ENCODE results near the gene OGFOD2. TPM values are rescaled to one million over a fixed set of nuclear protein-coding genes. Genes with fewer than 3 reads are reported as not detected.

The OGFOD2 gene
- total RNA-seq, 4 donors from 2014 or later, result 7.2 to 19.8 (median 13.4) TPM

DNA sequence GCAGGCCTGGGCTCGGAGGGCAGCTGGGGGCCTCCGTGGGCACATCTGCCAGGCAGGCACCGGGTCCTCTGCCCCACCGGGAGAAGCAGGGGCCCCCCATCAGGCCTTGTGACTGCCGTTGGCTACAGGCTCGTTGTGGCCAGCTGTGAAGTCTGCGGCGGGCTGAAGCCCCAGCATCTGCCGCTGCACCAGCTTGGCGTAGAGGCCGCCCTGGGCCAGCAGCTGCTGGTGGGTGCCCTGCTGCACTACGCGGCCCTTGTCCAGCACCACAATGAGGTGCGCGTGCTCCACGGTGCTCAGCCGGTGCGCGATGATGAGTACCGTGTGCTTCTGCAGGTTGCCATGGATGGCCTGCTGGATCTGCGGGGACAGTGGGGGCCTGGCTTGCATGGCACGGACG lies 45.2 kb upstream of the OGFOD2 start:
- H3K36me3 ChIP-seq, result peaks cover 0 to 42% (median 0%) of the 10 kb centered on the region in 3 donors
- TF ChIP-seq, protein P1, sequence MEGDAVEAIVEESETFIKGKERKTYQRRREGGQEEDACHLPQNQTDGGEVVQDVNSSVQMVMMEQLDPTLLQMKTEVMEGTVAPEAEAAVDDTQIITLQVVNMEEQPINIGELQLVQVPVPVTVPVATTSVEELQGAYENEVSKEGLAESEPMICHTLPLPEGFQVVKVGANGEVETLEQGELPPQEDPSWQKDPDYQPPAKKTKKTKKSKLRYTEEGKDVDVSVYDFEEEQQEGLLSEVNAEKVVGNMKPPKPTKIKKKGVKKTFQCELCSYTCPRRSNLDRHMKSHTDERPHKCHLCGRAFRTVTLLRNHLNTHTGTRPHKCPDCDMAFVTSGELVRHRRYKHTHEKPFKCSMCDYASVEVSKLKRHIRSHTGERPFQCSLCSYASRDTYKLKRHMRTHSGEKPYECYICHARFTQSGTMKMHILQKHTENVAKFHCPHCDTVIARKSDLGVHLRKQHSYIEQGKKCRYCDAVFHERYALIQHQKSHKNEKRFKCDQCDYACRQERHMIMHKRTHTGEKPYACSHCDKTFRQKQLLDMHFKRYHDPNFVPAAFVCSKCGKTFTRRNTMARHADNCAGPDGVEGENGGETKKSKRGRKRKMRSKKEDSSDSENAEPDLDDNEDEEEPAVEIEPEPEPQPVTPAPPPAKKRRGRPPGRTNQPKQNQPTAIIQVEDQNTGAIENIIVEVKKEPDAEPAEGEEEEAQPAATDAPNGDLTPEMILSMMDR (IDR thresholded peaks at IDR 0.05), result no peak
- TF ChIP-seq EP300 (IDR thresholded peaks at IDR 0.05) (no peak), POLR2A (IDR thresholded peaks at IDR 0.05) (no peak)
- H3K4me1 ChIP-seq, result no peaks in the 10 kb centered on the region
- no peak for DNase-seq (ENCODE audit: low spot score in 2 of 2)
- H3K4me3 ChIP-seq, result no peak overlapping the region
- no peaks in the 10 kb centered on the region for H3K9me3 ChIP-seq
- no peak overlapping the region for H3K27ac ChIP-seq
- H3K27me3 ChIP-seq, result no peaks in the 10 kb centered on the region
- 95 to 97% methylated on average over 21 to 23 of the region's 23 CpGs for WGBS, 2 donors

DNA sequence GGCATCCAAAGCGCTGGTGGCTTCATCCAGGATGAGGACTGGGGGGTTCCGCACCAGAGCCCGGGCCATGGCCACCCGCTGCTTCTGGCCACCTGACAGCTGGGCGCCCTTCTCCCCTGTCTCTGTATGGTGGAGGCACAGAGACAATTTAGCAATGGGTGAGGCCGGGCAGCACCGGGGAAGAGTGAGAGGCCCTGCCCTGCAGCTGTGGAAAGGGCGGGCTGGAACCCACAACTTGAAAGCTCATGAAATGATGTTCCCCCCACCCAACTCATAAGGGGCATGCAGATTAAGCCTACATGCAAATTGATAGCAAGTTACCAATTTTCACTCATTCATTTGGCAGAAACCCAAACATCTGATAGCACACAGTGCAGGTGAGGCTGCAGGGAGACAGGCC lies 42.8 kb upstream of the OGFOD2 start:
- no peak overlapping the region for H3K27ac ChIP-seq
- WGBS, 2 donors, result 96 to 99% methylated on average over 8 of the region's 8 CpGs
- no peaks in the 10 kb centered on the region for H3K27me3 ChIP-seq
- TF ChIP-seq, protein P1 (IDR thresholded peaks at IDR 0.05), result no peak
- TF ChIP-seq EP300 (IDR thresholded peaks at IDR 0.05) (no peak), POLR2A (IDR thresholded peaks at IDR 0.05) (no peak)
- no peaks in the 10 kb centered on the region for H3K4me1 ChIP-seq
- no peak overlapping the region for H3K4me3 ChIP-seq
- no peaks in the 10 kb centered on the region for H3K9me3 ChIP-seq
- H3K36me3 ChIP-seq, result peaks cover 0 to 54% (median 0%) of the 10 kb centered on the region in 3 donors
- DNase-seq (ENCODE audit: low spot score in 2 of 2), result no peak

DNA sequence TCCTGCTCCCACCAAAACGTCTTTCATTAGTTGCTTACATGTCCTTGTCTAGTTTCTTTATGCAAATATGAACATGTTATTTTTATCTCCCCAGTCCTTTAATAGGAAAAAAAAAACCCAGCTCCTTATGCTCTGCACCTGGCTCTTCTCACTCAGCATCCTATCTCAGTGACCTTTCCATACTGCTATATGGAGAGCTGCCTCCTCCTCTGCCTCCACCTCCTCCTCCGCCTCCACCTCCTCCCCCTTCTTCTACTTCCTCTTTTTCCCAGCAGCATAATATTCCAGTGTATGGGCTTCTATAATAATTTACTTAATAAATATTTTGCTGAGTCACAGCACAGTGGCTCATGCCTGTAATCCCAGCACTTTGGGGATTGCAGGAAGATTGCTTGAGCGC lies 40.3 kb upstream of the OGFOD2 start:
- H3K36me3 ChIP-seq, result peaks cover 0 to 66% (median 0%) of the 10 kb centered on the region in 3 donors
- H3K4me1 ChIP-seq, result no peaks in the 10 kb centered on the region
- no peak overlapping the region for H3K4me3 ChIP-seq
- H3K27me3 ChIP-seq, result no peaks in the 10 kb centered on the region
- DNase-seq (ENCODE audit: low spot score in 2 of 2), result no peak
- no peaks in the 10 kb centered on the region for H3K9me3 ChIP-seq
- no peak overlapping the region for H3K27ac ChIP-seq
- TF ChIP-seq, protein P1 (IDR thresholded peaks at IDR 0.05), result no peak
- TF ChIP-seq EP300 (IDR thresholded peaks at IDR 0.05) (no peak), POLR2A (IDR thresholded peaks at IDR 0.05) (no peak)
- 77% methylated on average over 3 of the region's 3 CpGs for WGBS, 2 donors

DNA sequence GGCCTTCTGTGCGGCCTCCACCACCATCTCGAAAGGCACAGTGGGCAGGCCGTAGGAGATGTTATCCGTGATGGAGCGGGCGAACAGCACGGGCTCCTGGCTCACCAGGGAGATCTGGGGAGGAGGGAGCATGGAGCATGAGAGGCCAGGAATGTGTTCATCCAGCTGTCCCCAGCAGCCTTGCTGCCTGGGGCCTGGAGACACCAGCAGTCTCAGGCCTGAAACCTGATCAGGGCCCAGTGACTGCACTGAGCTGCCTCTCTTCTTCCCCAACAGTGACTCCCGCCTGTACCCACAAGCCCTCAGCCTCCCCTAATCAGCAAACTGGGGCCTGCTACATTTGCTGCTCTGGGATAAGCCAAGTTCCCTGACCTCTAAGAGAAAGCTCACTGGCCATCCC lies 39.7 kb upstream of the OGFOD2 start:
- H3K27ac ChIP-seq, result no peak overlapping the region
- no peaks in the 10 kb centered on the region for H3K27me3 ChIP-seq
- no peak for DNase-seq (ENCODE audit: low spot score in 2 of 2)
- H3K4me1 ChIP-seq, result no peaks in the 10 kb centered on the region
- H3K9me3 ChIP-seq, result no peaks in the 10 kb centered on the region
- no peak overlapping the region for H3K4me3 ChIP-seq
- H3K36me3 ChIP-seq, result peaks cover 0 to 63% (median 0%) of the 10 kb centered on the region in 3 donors
- TF ChIP-seq, protein P1 (IDR thresholded peaks at IDR 0.05), result no peak
- TF ChIP-seq EP300 (IDR thresholded peaks at IDR 0.05) (no peak), POLR2A (IDR thresholded peaks at IDR 0.05) (no peak)
- WGBS, 2 donors, result 84 to 99% methylated on average over 8 of the region's 8 CpGs

DNA sequence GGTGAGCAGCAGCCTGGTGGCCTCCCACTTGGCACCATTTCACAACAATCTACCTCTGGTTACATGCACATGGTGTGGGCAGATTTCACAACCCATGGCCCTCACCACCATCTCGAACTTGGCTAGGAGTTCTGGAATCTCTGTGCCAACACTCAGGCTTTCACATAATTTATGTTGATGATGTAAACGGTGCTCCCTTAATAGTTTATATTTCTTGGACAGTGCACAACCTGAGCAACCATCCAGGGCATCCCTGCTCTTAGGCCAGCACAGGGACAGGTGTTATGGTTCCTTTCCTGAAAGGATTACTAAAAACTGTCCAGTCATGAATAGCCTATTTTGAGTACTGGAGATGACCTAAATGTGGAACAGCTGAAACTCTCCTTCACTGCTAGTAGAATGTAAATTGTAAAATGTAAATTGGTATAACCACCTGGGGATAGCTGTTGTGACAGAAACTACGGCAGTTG lies 37.4 kb upstream of the OGFOD2 start:
- no peak for DNase-seq (ENCODE audit: low spot score in 2 of 2)
- Histone ChIP-seq H3K4me3 (no peak overlapping the region), H3K27ac (no peak overlapping the region), H3K27me3 (no peaks in the 10 kb centered on the region), H3K4me1 (no peaks in the 10 kb centered on the region), H3K36me3 (peaks cover 0 to 45% (median 0%) of the 10 kb centered on the region in 3 donors), H3K9me3 (no peaks in the 10 kb centered on the region)
- TF ChIP-seq, protein P1 (IDR thresholded peaks at IDR 0.05), result no peak
- no peak for TF ChIP-seq POLR2A (IDR thresholded peaks at IDR 0.05)
- TF ChIP-seq EP300 (IDR thresholded peaks at IDR 0.05), result no peak
- WGBS, 2 donors, result 86 to 92% methylated on average over 3 of the region's 3 CpGs
